OCI-LY1 (cell line): Measurements from ENCODE around the gene KITLG.

Source experiments
- CTCF ChIP-seq: fragments of 200-600 bp; sonication (generic), shearing (Covaris generic); IDR thresholded peaks from 2 replicates; pipeline ENCODE4 v1.5.1; 2017; ENCODE audit warnings: mild to moderate bottlenecking, antibody characterized with exemption, low read length, moderate library complexity, mixed read lengths
- EZH2 ChIP-seq: fragments of 200-600 bp; sonication (generic), shearing (Covaris generic); IDR thresholded peaks from 2 replicates; pipeline ENCODE4 v1.8.0; 2017; ENCODE audit warnings: borderline replicate concordance, mixed run types, mild to moderate bottlenecking, antibody characterized with exemption, low read length, moderate library complexity, mixed read lengths

GRCh38 chr12:88594780-88595179, 14.5 kb upstream of the KITLG start:
- TF ChIP-seq CTCF, result no peak
- no peak for TF ChIP-seq EZH2
